Stimulated activated naive CD4-positive, alpha-beta T cell (primary cell): ENCODE data around the gene AQP11.
"Not testable (repeated sequence)": the region's sequence is repeated elsewhere in the genome, so short reads cannot be mapped to it uniquely, and the experiment has no call there.

Experiments used
- DNase-seq, 6 experiments: peaks; one replicate each; lab custom pipeline; 2025; lab: John Stamatoyannopoulos, UW

The AQP11 gene

GRCh38 chr11:77592727-77593126, 3.0 kb downstream of the AQP11 start:
- no peak for DNase-seq

GRCh38 chr11:77593883-77594282, 4.1 kb downstream of the AQP11 start:
- no peak for DNase-seq

GRCh38 chr11:77596626-77597025, 6.9 kb downstream of the AQP11 start:
- DNase-seq, result no peak

- DNase-seq, result no peak
Measured at GRCh38 chr11:77598195-77598594, 8.4 kb downstream of the AQP11 start.

- DNase-seq, result no peak
Measured at GRCh38 chr11:77602381-77603088, 12.8 kb downstream of the AQP11 start.

- no peak for DNase-seq
Measured at GRCh38 chr11:77604281-77604680, 14.5 kb downstream of the AQP11 start.

GRCh38 chr11:77609234-77609633, 19.5 kb downstream of the AQP11 start:
- no peak for DNase-seq

GRCh38 chr11:77611921-77612320, 22.2 kb downstream of the AQP11 start:
- DNase-seq, result no peak

- DNase-seq, result no peak
Measured at GRCh38 chr11:77617892-77618291, 28.1 kb downstream of the AQP11 start.

GRCh38 chr11:77619576-77620198, 29.9 kb downstream of the AQP11 start:
- peak in 2 of 6 experiments; percentile 42 to 57 for DNase-seq

- DNase-seq, result no peak
Measured at GRCh38 chr11:77630157-77630710, 40.5 kb downstream of the AQP11 start.

- DNase-seq, result not testable (repeated sequence)
Measured at GRCh38 chr11:77633926-77634325, 44.2 kb downstream of the AQP11 start.

- peak in 1 of 6 experiments; percentile 2 for DNase-seq
Measured at GRCh38 chr11:77636731-77637344, 47.1 kb downstream of the AQP11 start.

GRCh38 chr11:77637345-77638165, 47.8 kb downstream of the AQP11 start, which contains the start of gene CLNS1A:
CLNS1A (minus strand) TSS chr11:77637794; CDS start chr11:77637714, 80 bp downstream.
- DNase-seq, result peak; percentile 55 to 77 (median 64)

- DNase-seq, result no peak
Measured at GRCh38 chr11:77642228-77642627, 52.5 kb downstream of the AQP11 start.

- DNase-seq, result no peak
Measured at GRCh38 chr11:77644887-77645286, 55.1 kb downstream of the AQP11 start.

GRCh38 chr11:77647654-77648305, 58.0 kb downstream of the AQP11 start:
- no peak for DNase-seq

GRCh38 chr11:77650123-77650522, 60.4 kb downstream of the AQP11 start:
- DNase-seq, result no peak

GRCh38 chr11:77654770-77655434, 65.1 kb downstream of the AQP11 start:
- DNase-seq, result no peak

- DNase-seq, result no peak
Measured at GRCh38 chr11:77656362-77656761, 66.6 kb downstream of the AQP11 start.
